AG04450 (cell line): Measurements from ENCODE around the gene CALHM1. TPM values are rescaled to one million over a fixed set of nuclear protein-coding genes. Genes with fewer than 3 reads are reported as not detected.
A peak's percentile ranks its signal among the peaks of the same experiment; 100 is the strongest.
"Not testable (repeated sequence)": the region's sequence is repeated elsewhere in the genome, so short reads cannot be mapped to it uniquely, and the experiment has no call there.

ENCODE experiments used
- CTCF ChIA-PET: fragments of 300-600, 350-600 bp; formaldehyde crosslinking; extraction: SDS; loops from one replicate; lab custom pipeline; 2022; ENCODE audit warnings: antibody characterized with exemption, inconsistent platforms; lab: Charles Lee
- POLR2A ChIA-PET: fragments of 350-600 bp; formaldehyde crosslinking; extraction: SDS; loops from one replicate; lab custom pipeline; 2021; ENCODE audit warnings: antibody characterized with exemption, inconsistent platforms; lab: Yijun Ruan, JAX
- DNase-seq: peaks from one replicate; pipeline ENCODE4 v3.0.0-alpha.2; 2011; ENCODE audit warnings: low read depth, low spot score
- H3K27ac ChIP-seq: one replicate; pipeline ENCODE4 v1.5.1; 2012; ENCODE audit warnings: low read depth, low read length, control low read depth
- H3K27me3 ChIP-seq: one replicate; pipeline ENCODE4 v1.6.0; 2012; ENCODE audit warnings: low read length; ENCODE audit not compliant: control insufficient read depth, insufficient read depth
- H3K4me3 ChIP-seq: 2 replicates; pipeline ENCODE4 v1.5.1; 2011; ENCODE audit warnings: mild to moderate bottlenecking, low read depth, low read length, control low read depth
- H3K9me3 ChIP-seq: 2 replicates; pipeline ENCODE4 v1.5.1; 2012; ENCODE audit warnings: low read length; ENCODE audit not compliant: control insufficient read depth, insufficient read depth
- CTCF ChIP-seq: IDR thresholded peaks from 2 replicates; pipeline ENCODE4 v1.5.1; 2011; ENCODE audit warnings: low read depth, low read length, control low read depth, inconsistent platforms
- polyA plus RNA-seq: library from polyadenylated mRNA; depleted of rRNA; stranded (reverse); fragments of >200 nt; gene quantifications from 2 replicates; pipeline ENCODE4 v1.2.3, GENCODE V29; 2011

The CALHM1 gene
- polyA plus RNA-seq, 1 experiment: not detected

GRCh38 chr10:103487410-103487708 lies 28.7 kb upstream of the CALHM1 start:
- CTCF ChIA-PET: no interaction called here
- Histone ChIP-seq H3K4me3 (no peak overlapping the region), H3K9me3 (no peaks in the 10 kb centered on the region), H3K27ac (no peak overlapping the region), H3K27me3 (peaks cover 8% of the 10 kb centered on the region)
- POLR2A ChIA-PET: no interaction called here
- no peak for DNase-seq
- no peak for TF ChIP-seq CTCF

GRCh38 chr10:103486635-103487409 lies 28.1 kb upstream of the CALHM1 start:
- H3K27me3 ChIP-seq, H3K27ac ChIP-seq, H3K9me3 ChIP-seq, H3K4me3 ChIP-seq, DNase-seq, POLR2A ChIA-PET: not testable (repeated sequence)
- CTCF ChIA-PET: interaction anchor here (1.0 to 4.5 kb wide), 9 partner anchors 12 to 651 kb away, joined by 3 to 112 read pairs (median 6); partner anchors contain the start of gene CALHM2

GRCh38 chr10:103481974-103482531 lies 23.4 kb upstream of the CALHM1 start:
- DNase-seq: peak; percentile 42

GRCh38 chr10:103480521-103480920 lies 21.8 kb upstream of the CALHM1 start:
- no peak for TF ChIP-seq CTCF
- no peak overlapping the region for H3K27ac ChIP-seq
- CTCF ChIA-PET: interaction anchor here (1.0 to 1.2 kb wide), 5 partner anchors 12 to 66 kb away, joined by 3 to 7 read pairs (median 3); no protein-coding TSS in a partner anchor
- H3K9me3 ChIP-seq: no peaks in the 10 kb centered on the region
- H3K4me3 ChIP-seq: no peak overlapping the region
- peaks cover 14% of the 10 kb centered on the region for H3K27me3 ChIP-seq
- POLR2A ChIA-PET: no interaction called here
- no peak for DNase-seq

More at GRCh38 chr10:103481974-103482531, 23.4 kb upstream of the CALHM1 start:
- Histone ChIP-seq H3K4me3 (no peak overlapping the region), H3K27me3 (peaks cover 3% of the 10 kb centered on the region), H3K9me3 (no peaks in the 10 kb centered on the region), H3K27ac (no peak overlapping the region)
- peak; percentile 79 for TF ChIP-seq CTCF
- ChIA-PET CTCF (interaction anchor here (0.9 to 4.5 kb wide), 5 partner anchors 20 to 111 kb away, joined by 3 to 112 read pairs (median 4); no protein-coding TSS in a partner anchor), POLR2A (no interaction called here)

GRCh38 chr10:103479135-103479534 lies 20.4 kb upstream of the CALHM1 start, which contains the start of gene CALHM3:
CALHM3 (minus strand) TSS chr10:103479240; CDS start chr10:103479032, 208 bp downstream.
- H3K27ac ChIP-seq: no peak within 1 kb of the TSS
- peaks cover 15% of the 10 kb centered on the region for H3K27me3 ChIP-seq
- TF ChIP-seq CTCF: no peak
- H3K9me3 ChIP-seq: no peaks in the 10 kb centered on the region
- CTCF ChIA-PET: no interaction called here
- DNase-seq: no peak
- no peak within 1 kb of the TSS for H3K4me3 ChIP-seq
- POLR2A ChIA-PET: no interaction called here
